GM12872 (cell line): Measurements from ENCODE around the gene DOHH.

ENCODE experiments used
- TF ChIP-seq, protein P1 (sequence below): IDR thresholded peaks from 3 replicates; pipeline ENCODE4 v1.5.1; 2011; ENCODE audit warnings: low read depth, mild to moderate bottlenecking, low read length, moderate library complexity; ENCODE audit not compliant: insufficient read depth

The DOHH gene

GRCh38 chr19:3492919-3493318 lies 7.6 kb downstream of the DOHH start:
- TF ChIP-seq, protein P1, sequence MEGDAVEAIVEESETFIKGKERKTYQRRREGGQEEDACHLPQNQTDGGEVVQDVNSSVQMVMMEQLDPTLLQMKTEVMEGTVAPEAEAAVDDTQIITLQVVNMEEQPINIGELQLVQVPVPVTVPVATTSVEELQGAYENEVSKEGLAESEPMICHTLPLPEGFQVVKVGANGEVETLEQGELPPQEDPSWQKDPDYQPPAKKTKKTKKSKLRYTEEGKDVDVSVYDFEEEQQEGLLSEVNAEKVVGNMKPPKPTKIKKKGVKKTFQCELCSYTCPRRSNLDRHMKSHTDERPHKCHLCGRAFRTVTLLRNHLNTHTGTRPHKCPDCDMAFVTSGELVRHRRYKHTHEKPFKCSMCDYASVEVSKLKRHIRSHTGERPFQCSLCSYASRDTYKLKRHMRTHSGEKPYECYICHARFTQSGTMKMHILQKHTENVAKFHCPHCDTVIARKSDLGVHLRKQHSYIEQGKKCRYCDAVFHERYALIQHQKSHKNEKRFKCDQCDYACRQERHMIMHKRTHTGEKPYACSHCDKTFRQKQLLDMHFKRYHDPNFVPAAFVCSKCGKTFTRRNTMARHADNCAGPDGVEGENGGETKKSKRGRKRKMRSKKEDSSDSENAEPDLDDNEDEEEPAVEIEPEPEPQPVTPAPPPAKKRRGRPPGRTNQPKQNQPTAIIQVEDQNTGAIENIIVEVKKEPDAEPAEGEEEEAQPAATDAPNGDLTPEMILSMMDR = no peak

GRCh38 chr19:3492131-3492839 lies 8.2 kb downstream of the DOHH start:
- TF ChIP-seq, protein P1 = no peak

GRCh38 chr19:3491396-3492119 lies 8.9 kb downstream of the DOHH start:
- TF ChIP-seq, protein P1 = no peak

DNA sequence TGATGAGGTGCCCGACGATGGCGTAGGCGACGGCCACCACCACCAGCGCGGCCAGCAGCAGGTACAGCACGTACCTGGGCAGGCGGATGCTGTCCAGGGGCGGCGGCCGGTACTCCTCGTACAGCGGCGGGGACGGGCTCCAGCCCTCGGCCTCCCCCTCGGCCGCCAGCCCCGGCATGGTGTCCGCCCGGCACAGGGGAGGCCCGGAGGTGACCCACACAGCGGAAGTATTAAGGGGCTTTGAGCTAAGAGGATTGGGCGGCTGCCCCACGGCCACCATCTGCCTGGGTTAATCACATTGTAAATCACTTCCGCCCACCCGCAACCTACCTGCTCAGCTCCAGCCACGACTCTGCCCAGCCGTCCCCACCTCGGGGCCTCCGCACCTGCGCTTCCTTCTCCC lies 17.2 kb downstream of the DOHH start, which contains the start of gene SMIM44:
SMIM44 (minus strand) TSS at position 216 of the 403 bp plus-strand sequence; CDS start at position 178, 38 bp downstream.
- TF ChIP-seq, protein P1 = no peak

DNA sequence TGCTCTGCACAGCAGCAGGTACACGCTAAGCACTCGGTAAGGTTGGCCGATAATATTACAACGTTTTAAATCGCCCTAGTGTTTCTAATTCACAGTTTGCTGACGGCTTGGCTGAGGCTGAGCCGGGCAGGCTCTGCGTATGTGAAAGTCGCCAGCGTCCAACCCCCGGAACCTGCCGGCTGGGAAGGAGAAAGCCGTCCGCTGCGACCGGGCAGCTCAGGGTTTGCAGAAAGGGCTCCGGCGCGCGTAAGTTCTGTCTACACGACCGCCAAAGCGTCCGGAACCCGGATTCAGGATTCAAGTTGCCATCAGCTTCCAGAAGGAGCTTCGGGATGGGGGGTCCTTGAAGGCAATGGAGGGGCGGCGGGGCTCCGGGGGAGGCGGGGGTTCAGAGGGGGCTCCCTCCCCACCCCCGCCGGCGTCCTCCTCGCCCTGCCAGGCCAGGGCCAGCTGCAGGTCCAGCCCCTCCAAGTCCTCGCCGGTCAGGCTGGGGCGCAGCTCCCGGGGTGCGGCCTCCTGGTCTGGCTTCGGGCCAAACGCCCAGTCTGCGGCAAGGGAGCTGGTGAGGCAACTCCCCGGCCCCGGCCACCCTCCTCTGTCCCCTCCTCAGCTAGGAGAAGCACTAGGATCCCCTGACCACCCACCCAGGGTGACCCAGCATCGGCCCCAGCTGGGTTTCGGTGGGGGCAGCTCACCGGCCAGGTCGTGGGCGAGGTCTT lies 17.8 kb downstream of the DOHH start:
- TF ChIP-seq, protein P1 = no peak

GRCh38 chr19:3481241-3482090 lies 19.0 kb downstream of the DOHH start:
- TF ChIP-seq, protein P1 = no peak
